PC-3 (cell line): ENCODE results near the gene CR1. TPM values are rescaled to one million over a fixed set of nuclear protein-coding genes. Genes with fewer than 3 reads are reported as not detected.
"Not testable (repeated sequence)": the region's sequence is repeated elsewhere in the genome, so short reads cannot be mapped to it uniquely, and the experiment has no call there.

Source experiments
- ATAC-seq: fragments of 200-7000 bp; cut with Tn5 transposase; 2 replicates; pipeline ENCODE4 v1.9.1; 2020; ENCODE audit warnings: mild to moderate bottlenecking, moderate library complexity
- BruUV-seq: library from RNA; stranded (reverse); fragments of 400-500 nt; replicated peaks from 2 replicates; lab custom pipeline; 2021; lab: Mats Ljungman, UMichigan
- CTCF ChIA-PET: fragments of 300-600 bp; sonication (Branson Sonifier 250); formaldehyde crosslinking; loops from one replicate; lab custom pipeline; 2022; ENCODE audit warnings: antibody characterized with exemption; lab: Charles Lee
- POLR2A ChIA-PET: fragments of 300-600 bp; sonication (Branson Sonifier 250); formaldehyde crosslinking; loops from one replicate; lab custom pipeline; 2022; ENCODE audit warnings: antibody characterized with exemption; ENCODE audit not compliant: unreplicated experiment; lab: Charles Lee
- DNase-seq: peaks from one replicate; pipeline ENCODE4 v3.0.0-alpha.2; 2015
- H2AFZ ChIP-seq: fragments of 300-600 bp; sonication (generic); 2 replicates; pipeline ENCODE4 v1.6.0; 2016; ENCODE audit warnings: antibody characterized with exemption, low read length
- H3F3A ChIP-seq: fragments of 300-600 bp; sonication (generic); one replicate; pipeline ENCODE4 v1.6.0; 2017; ENCODE audit warnings: antibody characterized with exemption, low read length, control low read depth, mild to moderate bottlenecking; ENCODE audit not compliant: unreplicated experiment
- H3K27ac ChIP-seq: fragments of 300-600 bp; sonication (generic); 2 replicates; pipeline ENCODE4 v1.5.1; 2016; ENCODE audit warnings: mild to moderate bottlenecking, low read length
- H3K27me3 ChIP-seq: fragments of 300-600 bp; sonication (generic); 2 replicates; pipeline ENCODE4 v1.6.1; 2016; ENCODE audit warnings: low read length, mixed read lengths
- H3K36me3 ChIP-seq: fragments of 300-600 bp; sonication (generic); 2 replicates; pipeline ENCODE4 v1.6.1; 2016; ENCODE audit warnings: low read depth, mixed run types, low read length, mixed read lengths
- H3K4me1 ChIP-seq: fragments of 300-600 bp; sonication (generic); 2 replicates; pipeline ENCODE4 v1.5.1; 2016; ENCODE audit warnings: low read length; ENCODE audit not compliant: insufficient read depth
- H3K4me2 ChIP-seq: fragments of 300-600 bp; sonication (generic); 2 replicates; pipeline ENCODE4 v1.6.0; 2016; ENCODE audit warnings: low read length
- H3K4me3 ChIP-seq: fragments of 300-600 bp; sonication (generic); 2 replicates; pipeline ENCODE4 v1.5.1; 2016; ENCODE audit warnings: mild to moderate bottlenecking, low read length, mixed read lengths
- H3K79me2 ChIP-seq: fragments of 300-600 bp; sonication (generic); 2 replicates; pipeline ENCODE4 v1.6.1; 2017; ENCODE audit warnings: low read length, mixed read lengths
- H3K9ac ChIP-seq: fragments of 300-600 bp; sonication (generic); 2 replicates; pipeline ENCODE4 v1.6.0; 2016; ENCODE audit warnings: mild to moderate bottlenecking, low read length
- H3K9me2 ChIP-seq: fragments of 300-600 bp; sonication (generic); replicated peaks from 2 replicates; pipeline ENCODE4 v1.6.1; 2016; ENCODE audit warnings: mixed run types, low read length, mixed read lengths
- H3K9me3 ChIP-seq: fragments of 300-600 bp; sonication (generic); 2 replicates; pipeline ENCODE4 v1.6.1; 2016; ENCODE audit warnings: low read length, mixed read lengths
- H4K20me1 ChIP-seq: fragments of 300-600 bp; sonication (generic); 2 replicates; pipeline ENCODE4 v1.6.1; 2016; ENCODE audit warnings: low read length, mixed read lengths
- CTCF ChIP-seq: fragments of 300-600 bp; sonication (generic); conservative IDR thresholded peaks from 2 replicates; pipeline ENCODE4 v1.5.1; 2017; ENCODE audit warnings: antibody characterized with exemption, low read depth, mild to moderate bottlenecking, low read length
- EZH2 ChIP-seq: fragments of 300-600 bp; sonication (generic); IDR thresholded peaks from one replicate; pipeline ENCODE4 v1.6.1; 2017; ENCODE audit warnings: antibody characterized with exemption, mild to moderate bottlenecking, low read length; ENCODE audit not compliant: unreplicated experiment
- EZH2phosphoT487 ChIP-seq: fragments of 300-600 bp; sonication (generic); IDR thresholded peaks from 2 replicates; pipeline ENCODE4 v1.6.1; 2018; ENCODE audit warnings: mild to moderate bottlenecking, antibody characterized with exemption, low read length, borderline replicate concordance
- intact Hi-C: fragments of 100-400 bp; cut with micrococcal nuclease; formaldehyde crosslinking; loops from 2 replicates; pipeline ENCODE4 v1.9.0; 2023
- total RNA-seq: library from RNA; depleted of rRNA; stranded (reverse); fragments of >200 nt; gene quantifications from 2 replicates; pipeline ENCODE4 v1.2.3, GENCODE V29; 2014

CR1 gene
- total RNA-seq, 1 experiment from 2014 or later: not detected

DNA sequence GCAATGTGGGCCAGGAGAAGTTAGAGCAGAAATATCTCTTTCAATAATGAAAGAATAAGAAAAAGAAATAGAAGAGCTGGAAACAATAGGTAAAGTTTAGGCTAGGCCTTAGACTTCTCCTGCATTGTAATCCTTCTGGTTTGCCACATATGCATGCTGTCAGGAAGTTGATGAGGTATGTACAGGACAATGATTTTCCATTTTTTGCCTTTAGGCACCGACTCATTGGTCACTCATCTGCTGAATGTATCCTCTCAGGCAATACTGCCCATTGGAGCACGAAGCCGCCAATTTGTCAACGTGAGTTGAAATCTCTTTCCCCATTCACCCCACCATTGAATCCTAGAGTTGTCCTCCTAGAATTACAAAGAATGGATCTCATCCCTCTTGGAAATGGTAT, 79.4 kb downstream of the CR1 start:
- H3K27ac ChIP-seq, H3K9ac ChIP-seq, intact Hi-C loops, CTCF ChIA-PET, H3F3A ChIP-seq, H3K4me1 ChIP-seq, H3K4me3 ChIP-seq, H3K79me2 ChIP-seq, H3K9me2 ChIP-seq, H3K4me2 ChIP-seq, BruUV-seq, H4K20me1 ChIP-seq, POLR2A ChIA-PET, ATAC-seq, H3K27me3 ChIP-seq, H3K36me3 ChIP-seq, H2AFZ ChIP-seq, H3K9me3 ChIP-seq: not testable (repeated sequence)
- peak; percentile 58 for DNase-seq

- TF ChIP-seq CTCF (no peak), EZH2 (no peak), EZH2phosphoT487 (no peak)
- no peaks in the 10 kb centered on the region for H3K36me3 ChIP-seq
- DNase-seq (no peak), ATAC-seq (no peak; the same call in 1 of the 2 replicates)
- ChIA-PET POLR2A (no interaction called here), CTCF (interaction anchor here (0.6 to 1.1 kb wide), 5 partner anchors 42 to 943 kb away, joined by 3 to 4 read pairs (median 4); partner anchors contain the start of gene DYRK3)
- intact Hi-C loops: loop anchor here (1.0 kb wide), 2 partner anchors 41 to 93 kb away; no protein-coding TSS in a partner anchor
- peaks cover 25% of the 10 kb centered on the region for H3K27me3 ChIP-seq
- H3K4me2 ChIP-seq: no peak overlapping the region
- H3K9ac ChIP-seq: no peak overlapping the region
- H3K4me1 ChIP-seq: no peaks in the 10 kb centered on the region
- no peaks in the 10 kb centered on the region for H3F3A ChIP-seq
- no peaks in the 10 kb centered on the region for H4K20me1 ChIP-seq
- no peak overlapping the region for H2AFZ ChIP-seq
- H3K9me3 ChIP-seq: no peaks in the 10 kb centered on the region
- no peaks in the 10 kb centered on the region for H3K9me2 ChIP-seq
- H3K4me3 ChIP-seq: no peak overlapping the region
- H3K79me2 ChIP-seq: no peaks in the 10 kb centered on the region
- no peak overlapping the region for H3K27ac ChIP-seq
- no TSS peak for BruUV-seq
These were observed 83.0 kb downstream of the CR1 start for GRCh38 chr1:207578796-207579435.

DNA sequence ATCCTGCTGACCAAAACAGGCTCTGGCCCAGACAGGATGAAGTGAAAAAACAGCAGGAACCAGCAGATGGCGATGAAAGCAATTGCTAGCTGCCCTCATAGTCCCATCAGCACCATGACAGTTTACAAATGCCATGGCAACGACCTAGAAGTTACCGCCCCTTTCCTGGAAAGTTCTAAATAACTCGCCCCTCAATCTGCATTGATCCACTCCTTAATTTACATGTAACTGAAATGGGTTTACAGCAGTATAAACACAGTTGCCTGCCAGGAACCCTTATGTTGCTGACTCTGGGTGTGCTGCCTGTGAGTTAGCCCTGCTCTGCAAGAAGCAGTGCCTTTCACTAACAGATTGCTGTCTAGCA, 83.5 kb downstream of the CR1 start:
- BruUV-seq: no TSS peak
- intact Hi-C loops: loop anchor here (1.0 kb wide), 2 partner anchors 41 to 93 kb away; no protein-coding TSS in a partner anchor
- no peaks in the 10 kb centered on the region for H3K79me2 ChIP-seq
- no peak overlapping the region for H3K9ac ChIP-seq
- H3K27me3 ChIP-seq: peaks cover 28% of the 10 kb centered on the region
- H2AFZ ChIP-seq: no peak overlapping the region
- H3F3A ChIP-seq: no peaks in the 10 kb centered on the region
- H3K36me3 ChIP-seq: no peaks in the 10 kb centered on the region
- no peak for TF ChIP-seq EZH2
- TF ChIP-seq EZH2phosphoT487: no peak
- peak; percentile 91 for TF ChIP-seq CTCF
- H3K4me3 ChIP-seq: no peak overlapping the region
- H4K20me1 ChIP-seq: no peaks in the 10 kb centered on the region
- no peak overlapping the region for H3K27ac ChIP-seq
- H3K4me2 ChIP-seq: no peak overlapping the region
- no peaks in the 10 kb centered on the region for H3K9me2 ChIP-seq
- CTCF ChIA-PET: interaction anchor here (0.5 to 1.1 kb wide), 5 partner anchors 93 to 944 kb away, joined by 3 to 12 read pairs (median 4); partner anchors contain the start of gene DYRK3
- no peaks in the 10 kb centered on the region for H3K9me3 ChIP-seq
- ATAC-seq: peak; percentile 99
- POLR2A ChIA-PET: no interaction called here
- DNase-seq: peak; percentile 92
- no peaks in the 10 kb centered on the region for H3K4me1 ChIP-seq
